Heart left ventricle (tissue), 13 donors: ENCODE data around the gene RGPD8.
A peak's percentile ranks its signal among the peaks of the same experiment; 100 is the strongest.

ENCODE experiments used
- POLR2A ChIP-seq, 2 donors: fragments of 450-650 bp; IDR thresholded peaks; one replicate each; pipeline ENCODE4 v1.6.1; 2017; ENCODE audit warnings: antibody characterized with exemption in 2 of 2, mild to moderate bottlenecking in 2 of 2, moderate library complexity in 2 of 2
- TF ChIP-seq, protein P1 (sequence below), 12 donors: fragments of 200-600 bp; sonication (generic) in 4 of 12; IDR thresholded peaks; one replicate each; pipeline versions ENCODE4 v1.5.0 to v1.8.0; 2018 to 2022; ENCODE audit warnings: antibody characterized with exemption in 12 of 12, mild to moderate bottlenecking in 5 of 12
- donor health status: ischemic (EF 13 %, LVEDD 7.1; RV severe dilation, severe dysfunction).
- donor health status: DM: no; HTN: yes; CAD: no.
- donor health status: DM: no; HTN: no; CAD: no.
- donor health status: ischemic (EF 25% LVEDD 6.9; RV normal size, moderate dysfunction).
- donor health status: ischemic (EF 25% LVEDD 5.7; RV mildly dilated, moderate dysfunction).
- donor health status: ischemic (EF 35%, LVEDD 5.7; RV mildly dilated, moderate dysfunction).
- donor health status: nonischemic (EF 11% LVEDD 7.7; RV severe dilation, severe dysfunction).
- donor health status: DM: yes; HTN: yes; CAD: no.
- donor health status: PGD.
- donor health status: ischemic (EF 29% LVEDD 5.4; RV normal size, mild dysfunction).
- donor health status: nonischemic (EF 23%, LVEDD 6.1; RV moderate dilation, normal function).

DNA sequence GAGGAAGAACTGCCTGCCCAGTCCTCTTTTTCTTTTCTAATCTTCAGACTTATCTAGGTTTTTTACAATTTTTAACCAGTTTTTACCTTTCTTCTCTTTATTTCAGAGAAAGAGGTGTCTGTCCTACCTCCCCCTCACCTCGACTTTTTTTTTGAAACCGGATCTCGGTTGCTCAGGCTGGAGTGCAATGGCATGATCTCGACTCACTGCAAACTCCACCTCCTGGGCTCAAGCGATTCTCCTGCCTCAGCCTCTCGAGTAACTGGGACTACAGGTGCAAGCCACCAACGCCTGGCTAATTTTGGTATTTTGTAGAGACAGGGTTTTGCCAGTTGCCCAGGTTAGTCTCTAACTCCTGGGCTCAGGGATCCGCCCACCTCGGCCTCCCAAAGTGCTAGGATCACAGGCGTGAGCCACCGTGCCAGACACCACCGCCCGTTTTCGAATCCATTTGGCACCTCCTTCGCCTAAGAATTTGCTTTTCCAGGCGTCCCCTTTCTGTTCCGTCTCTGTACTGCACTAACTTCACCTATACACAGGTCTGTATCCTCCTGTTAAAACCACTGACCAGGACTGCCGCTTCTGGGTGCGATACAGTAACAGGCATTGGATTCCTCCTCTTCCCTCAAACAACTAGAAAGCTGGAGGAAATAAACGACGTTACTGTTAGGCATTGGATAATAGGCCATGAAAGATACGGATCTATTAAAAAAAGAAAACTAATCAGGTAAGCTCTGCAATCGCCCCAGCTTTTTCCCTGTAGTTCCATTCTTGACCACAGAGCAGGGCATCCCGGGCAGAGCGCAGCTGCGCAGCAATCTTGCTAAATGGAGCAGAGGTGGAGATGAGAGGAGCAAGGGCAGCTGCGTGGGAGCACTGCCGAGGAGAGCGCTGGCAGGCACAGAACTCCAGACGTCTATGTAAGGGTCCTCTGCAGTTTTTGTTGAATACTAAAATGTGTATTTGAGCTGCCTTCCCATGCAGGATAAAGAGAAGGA lies 88.1 kb downstream of the RGPD8 start:
- TF ChIP-seq, protein P1, sequence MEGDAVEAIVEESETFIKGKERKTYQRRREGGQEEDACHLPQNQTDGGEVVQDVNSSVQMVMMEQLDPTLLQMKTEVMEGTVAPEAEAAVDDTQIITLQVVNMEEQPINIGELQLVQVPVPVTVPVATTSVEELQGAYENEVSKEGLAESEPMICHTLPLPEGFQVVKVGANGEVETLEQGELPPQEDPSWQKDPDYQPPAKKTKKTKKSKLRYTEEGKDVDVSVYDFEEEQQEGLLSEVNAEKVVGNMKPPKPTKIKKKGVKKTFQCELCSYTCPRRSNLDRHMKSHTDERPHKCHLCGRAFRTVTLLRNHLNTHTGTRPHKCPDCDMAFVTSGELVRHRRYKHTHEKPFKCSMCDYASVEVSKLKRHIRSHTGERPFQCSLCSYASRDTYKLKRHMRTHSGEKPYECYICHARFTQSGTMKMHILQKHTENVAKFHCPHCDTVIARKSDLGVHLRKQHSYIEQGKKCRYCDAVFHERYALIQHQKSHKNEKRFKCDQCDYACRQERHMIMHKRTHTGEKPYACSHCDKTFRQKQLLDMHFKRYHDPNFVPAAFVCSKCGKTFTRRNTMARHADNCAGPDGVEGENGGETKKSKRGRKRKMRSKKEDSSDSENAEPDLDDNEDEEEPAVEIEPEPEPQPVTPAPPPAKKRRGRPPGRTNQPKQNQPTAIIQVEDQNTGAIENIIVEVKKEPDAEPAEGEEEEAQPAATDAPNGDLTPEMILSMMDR (IDR thresholded peaks at IDR 0.05) = peak in 2 of 12 donors; percentile 10 to 12
- no peak for TF ChIP-seq POLR2A (IDR thresholded peaks at IDR 0.05)
